H1 (cell line): ENCODE results near the gene STX18. TPM values are rescaled to one million over a fixed set of nuclear protein-coding genes. Genes with fewer than 3 reads are reported as not detected.

Source experiments
- CTCF ChIA-PET: fragments of 300-600 bp; sonication (Branson Sonifier 250); formaldehyde crosslinking; loops from one replicate; lab custom pipeline; 2021; ENCODE audit not compliant: partially characterized antibody; lab: Charles Lee
- POLR2A ChIA-PET: fragments of 300-600 bp; sonication (Branson Sonifier 250); formaldehyde crosslinking; loops from one replicate; lab custom pipeline; 2021; ENCODE audit warnings: inconsistent platforms; ENCODE audit not compliant: partially characterized antibody; lab: Charles Lee
- DNase-seq, 2 experiments: peaks; one replicate each; pipeline versions ENCODE4 v3.0.0 to v3.0.0-alpha.2; 2010 to 2022; ENCODE audit warnings: low spot score in 2 of 2, low read depth in 1 of 2, mixed read lengths in 1 of 2
- FAIRE-seq: peaks from 2 replicates; lab custom pipeline; 2011; peaks lifted over from hg19 to GRCh38; lab: Jason Lieb, UNC
- H2AFZ ChIP-seq: 2 replicates; pipeline ENCODE4 v1.8.1; 2012; ENCODE audit warnings: low read length, inconsistent platforms
- H2AK5ac ChIP-seq: 2 replicates; pipeline ENCODE4 v1.6.1; 2013; ENCODE audit warnings: low read depth, low read length
- H2BK120ac ChIP-seq: replicated peaks from 2 replicates; pipeline ENCODE3; 2013; ENCODE audit warnings: low read depth, low read length, inconsistent platforms
- H2BK12ac ChIP-seq: 2 replicates; pipeline ENCODE4 v1.6.1; 2013; ENCODE audit warnings: low read depth, low read length
- H2BK15ac ChIP-seq: 2 replicates; pipeline ENCODE4 v1.6.1; 2013; ENCODE audit warnings: low read length
- H2BK20ac ChIP-seq: 2 replicates; pipeline ENCODE4 v1.6.1; 2013; ENCODE audit warnings: low read length
- H2BK5ac ChIP-seq: 2 replicates; pipeline ENCODE4 v1.6.1; 2013; ENCODE audit warnings: low read depth, low read length
- H3K14ac ChIP-seq: 2 replicates; pipeline ENCODE4 v1.6.1; 2013; ENCODE audit warnings: inconsistent platforms; ENCODE audit not compliant: insufficient read length
- H3K18ac ChIP-seq: 2 replicates; pipeline ENCODE4 v1.6.1; 2013; ENCODE audit warnings: low read length; ENCODE audit errors: extremely low read depth
- H3K23ac ChIP-seq: 2 replicates; pipeline ENCODE4 v1.6.1; 2013; ENCODE audit warnings: inconsistent platforms; ENCODE audit not compliant: insufficient read length
- H3K23me2 ChIP-seq: 2 replicates; pipeline ENCODE4 v1.6.1; 2013; ENCODE audit warnings: low read depth, low read length
- H3K27ac ChIP-seq: 2 replicates; pipeline ENCODE4 v1.6.1; 2011; ENCODE audit warnings: low read depth, low read length, inconsistent platforms
- H3K27me3 ChIP-seq, 4 experiments: replicated peaks in 1 of 4; 1 replicate in 1 of 4; 2 replicates in 3 of 4; pipeline versions ENCODE4 v1.6.1 to v1.8.1; 2011 to 2013; ENCODE audit warnings: low read length in 3 of 4, mild to moderate bottlenecking in 3 of 4, inconsistent platforms in 2 of 4, mixed read lengths in 2 of 4, moderate library complexity in 1 of 4; ENCODE audit not compliant: control insufficient read depth in 3 of 4, insufficient read depth in 3 of 4; ENCODE audit errors: extremely low read depth in 1 of 4
- H3K36me3 ChIP-seq, 4 experiments: 2 replicates each; pipeline versions ENCODE4 v1.6.1 to v1.8.1; 2011 to 2013; ENCODE audit warnings: mild to moderate bottlenecking in 4 of 4, low read length in 3 of 4, moderate library complexity in 2 of 4, control low read depth in 1 of 4, inconsistent platforms in 1 of 4; ENCODE audit not compliant: insufficient read depth in 4 of 4, control insufficient read depth in 2 of 4
- H3K4ac ChIP-seq: replicated peaks from 2 replicates; pipeline ENCODE3; 2013; ENCODE audit warnings: low read length, low read depth, mixed read lengths, inconsistent platforms; ENCODE audit not compliant: insufficient read length
- H3K4me1 ChIP-seq, 4 experiments: replicated peaks in 1 of 4; 1 replicate in 1 of 4; 2 replicates in 3 of 4; pipeline versions ENCODE4 v1.6.1 to v1.8.1; 2011 to 2013; ENCODE audit warnings: low read length in 3 of 4, inconsistent platforms in 2 of 4, mixed read lengths in 1 of 4; ENCODE audit not compliant: insufficient read depth in 4 of 4, control insufficient read depth in 3 of 4
- H3K4me2 ChIP-seq, 2 experiments: 2 replicates each; pipeline versions ENCODE4 v1.6.1 to v1.8.1; 2011 to 2013; ENCODE audit warnings: low read depth in 2 of 2, low read length in 2 of 2, control low read depth in 1 of 2, inconsistent platforms in 1 of 2, mild to moderate bottlenecking in 1 of 2; ENCODE audit not compliant: insufficient read depth in 1 of 2
- H3K4me3 ChIP-seq, 4 experiments: fragments of 200-600, 300-600 bp in 1 of 4; sonication (generic), shearing (Covaris generic), sonication (Bioruptor Twin) in 1 of 4; 2 replicates each; pipeline versions ENCODE4 v1.5.1 to v1.8.1; 2011 to 2016; ENCODE audit warnings: low read length in 4 of 4, low read depth in 3 of 4, control low read depth in 2 of 4, inconsistent platforms in 2 of 4, mild to moderate bottlenecking in 2 of 4, mixed read lengths in 1 of 4, moderate library complexity in 1 of 4; ENCODE audit not compliant: insufficient read depth in 2 of 4; ENCODE audit errors: extremely low read depth in 1 of 4
- H3K56ac ChIP-seq: replicated peaks from 2 replicates; pipeline ENCODE3; 2013; ENCODE audit warnings: low read depth, mild to moderate bottlenecking, mixed read lengths, low read length, inconsistent platforms; ENCODE audit not compliant: insufficient read length
- H3K79me1 ChIP-seq: 2 replicates; pipeline ENCODE4 v1.6.1; 2013; ENCODE audit warnings: low read depth, low read length, control low read depth
- H3K79me2 ChIP-seq, 2 experiments: 2 replicates each; pipeline versions ENCODE4 v1.6.1 to v1.8.1; 2012 to 2013; ENCODE audit warnings: low read length in 2 of 2, mild to moderate bottlenecking in 2 of 2, inconsistent platforms in 1 of 2; ENCODE audit not compliant: insufficient read depth in 2 of 2, control insufficient read depth in 1 of 2
- H3K9ac ChIP-seq, 4 experiments: replicated peaks in 1 of 4; 1 replicate in 1 of 4; 2 replicates in 3 of 4; pipeline versions ENCODE4 v1.6.1 to v1.8.1; 2011 to 2013; ENCODE audit warnings: low read depth in 3 of 4, low read length in 3 of 4, control low read depth in 2 of 4, mild to moderate bottlenecking in 2 of 4, moderate library complexity in 2 of 4, inconsistent platforms in 1 of 4; ENCODE audit errors: extremely low read depth in 1 of 4
- H3K9me3 ChIP-seq, 2 experiments: 2 replicates each; pipeline versions ENCODE4 v1.6.1 to v1.8.1; 2012 to 2013; ENCODE audit warnings: mild to moderate bottlenecking in 2 of 2, moderate library complexity in 2 of 2, control low read depth in 1 of 2, inconsistent platforms in 1 of 2, low read depth in 1 of 2, low read length in 1 of 2, mixed read lengths in 1 of 2; ENCODE audit not compliant: insufficient read depth in 2 of 2
- H4K20me1 ChIP-seq, 2 experiments: replicated peaks in 1 of 2; 2 replicates each; pipeline versions ENCODE3 to v1.8.1; 2011 to 2013; ENCODE audit warnings: inconsistent platforms in 2 of 2, low read length in 2 of 2, mild to moderate bottlenecking in 1 of 2; ENCODE audit not compliant: insufficient read depth in 2 of 2, control insufficient read depth in 1 of 2
- H4K5ac ChIP-seq: 2 replicates; pipeline ENCODE4 v1.6.1; 2013; ENCODE audit warnings: low read length, low read depth, mixed read lengths, inconsistent platforms; ENCODE audit not compliant: insufficient read length
- H4K8ac ChIP-seq: 2 replicates; pipeline ENCODE4 v1.8.0; 2013; ENCODE audit warnings: mild to moderate bottlenecking, moderate library complexity, low read length, inconsistent platforms; ENCODE audit not compliant: insufficient read depth; ENCODE audit errors: extremely low read depth
- H4K91ac ChIP-seq: replicated peaks from 2 replicates; pipeline ENCODE3; 2013; ENCODE audit warnings: low read length, mixed read lengths, inconsistent platforms; ENCODE audit not compliant: insufficient read length
- ATF3 ChIP-seq: IDR thresholded peaks from 2 replicates; pipeline ENCODE4 v1.6.1; 2011; ENCODE audit warnings: low read depth, mild to moderate bottlenecking, low read length; ENCODE audit not compliant: insufficient read depth
- BACH1 ChIP-seq: IDR thresholded peaks from 2 replicates; pipeline ENCODE4 v1.6.1; 2012; ENCODE audit warnings: low read length, improper control_type of control experiment
- CHD2 ChIP-seq: IDR thresholded peaks from 2 replicates; pipeline ENCODE4 v1.6.1; 2012; ENCODE audit warnings: low read length, improper control_type of control experiment
- CTBP2 ChIP-seq: IDR thresholded peaks from 2 replicates; pipeline ENCODE4 v1.7.0; 2011; ENCODE audit warnings: borderline replicate concordance, mild to moderate bottlenecking, moderate library complexity, mixed read lengths, low read length; ENCODE audit not compliant: insufficient read depth, insufficient read length
- KDM5A ChIP-seq: fragments of 200-600 bp; IDR thresholded peaks from 2 replicates; pipeline ENCODE4 v1.7.1; 2012; ENCODE audit warnings: mild to moderate bottlenecking, low read length, inconsistent platforms, mixed read lengths
- MAX ChIP-seq: IDR thresholded peaks from 2 replicates; pipeline ENCODE4 v1.6.1; 2012; ENCODE audit warnings: inconsistent platforms
- NANOG ChIP-seq: IDR thresholded peaks from 2 replicates; pipeline ENCODE4 v1.6.1; 2011; ENCODE audit warnings: low read length, low read depth, mild to moderate bottlenecking, inconsistent platforms; ENCODE audit not compliant: insufficient read depth, poor library complexity, severe bottlenecking
- POLR2A ChIP-seq, 2 experiments: IDR thresholded peaks; 1 replicate in 1 of 2; 2 replicates in 1 of 2; pipeline ENCODE4 v1.6.1; 2011; ENCODE audit warnings: low read depth in 2 of 2, low read length in 2 of 2, mild to moderate bottlenecking in 2 of 2; ENCODE audit errors: control extremely low read depth in 1 of 2
- RXRA ChIP-seq: IDR thresholded peaks from 2 replicates; pipeline ENCODE4 v1.6.1; 2011; ENCODE audit warnings: low read depth, mild to moderate bottlenecking, low read length, moderate library complexity; ENCODE audit not compliant: insufficient read depth
- SAP30 ChIP-seq: fragments of 300-600 bp; sonication (generic); IDR thresholded peaks from 2 replicates; pipeline ENCODE4 v1.7.1; 2012; ENCODE audit warnings: low read length, moderate library complexity, mild to moderate bottlenecking, inconsistent platforms; ENCODE audit not compliant: insufficient read depth, insufficient replicate concordance
- SIX5 ChIP-seq: IDR thresholded peaks from 2 replicates; pipeline ENCODE4 v1.6.1; 2011; ENCODE audit warnings: mild to moderate bottlenecking, low read depth, low read length
- TAF1 ChIP-seq: IDR thresholded peaks from 2 replicates; pipeline ENCODE4 v1.6.1; 2011; ENCODE audit warnings: mild to moderate bottlenecking, low read depth, low read length
- TCF12 ChIP-seq: IDR thresholded peaks from 2 replicates; pipeline ENCODE4 v1.6.1; 2011; ENCODE audit warnings: low read depth, mild to moderate bottlenecking, low read length
- TEAD4 ChIP-seq: IDR thresholded peaks from 2 replicates; pipeline ENCODE4 v1.6.1; 2012; ENCODE audit warnings: low read depth, low read length, inconsistent platforms, mixed read lengths
- WGBS, 2 experiments: shearing (Covaris generic) in 1 of 2; methylation state at CpG; one replicate each; pipeline versions ENCODE4 v1.1.6 to v1.1.7; 2013 to 2015; ENCODE audit warnings: low lambda C conversion rate in 2 of 2, mixed read lengths in 2 of 2, inconsistent platforms in 1 of 2, low coverage in 1 of 2, missing lambda C conversion rate in 1 of 2; ENCODE audit not compliant: insufficient replicate concordance in 2 of 2, insufficient coverage in 1 of 2, insufficient read length in 1 of 2; ENCODE audit errors: extremely low coverage in 1 of 2, missing lambda C conversion rate in 1 of 2; 5-methylcytosine and 5-hydroxymethylcytosine counted together
- polyA plus RNA-seq, 7 experiments: library from polyadenylated mRNA; depleted of rRNA in 3 of 7; stranded (reverse) in 5 of 7; unstranded in 2 of 7; fragments of >200 nt in 5 of 7; fragments of 200-250 nt in 2 of 7; gene quantifications; 1 replicate in 5 of 7; 2 replicates in 1 of 7; 4 replicates in 1 of 7; pipeline versions ENCODE4 v1.2.1 to v1.2.3, GENCODE V29; 2011 to 2013; ENCODE audit warnings: missing spikeins in 2 of 7, mixed read lengths in 2 of 7
- total RNA-seq: library from RNA; stranded (reverse); fragmentation: NEBNext Ultra II Directional; extraction: Animal tissue kit (Norgen Biotek cat#: 25700); gene quantifications from 2 replicates; pipeline ENCODE4 v1.2.1, GENCODE V29; 2021

STX18 gene
- total and polyA plus RNA-seq, 2 of the 8 experiments (the other 6 are each of a cell fraction or from before 2014, with no cell fraction given) = 14.6 to 18.3 TPM

- CTCF ChIA-PET = interaction anchor here (0.6 to 3.3 kb wide), 6 partner anchors 13 to 96 kb away, joined by 3 to 17 read pairs (median 3); no protein-coding TSS in a partner anchor
- H4K20me1 ChIP-seq = peaks cover 8 to 18% of the 10 kb centered on the region in 2 experiments
- TF ChIP-seq TEAD4 (no peak), NANOG (no peak), SAP30 (no peak), TAF1 (no peak), RXRA (no peak), CTBP2 (no peak), SIX5 (no peak), MAX (no peak), ATF3 (no peak), CHD2 (no peak), TCF12 (no peak), POLR2A (IDR thresholded peaks at IDR 0.05; ENCODE audit: control extremely low read depth in 1 of 2, low read depth in 2 of 2, low read length in 2 of 2) (no peak), BACH1 (no peak), KDM5A (no peak)
These were observed 31.0 kb upstream of the STX18 start for GRCh38 chr4:4572821-4573220.

More at GRCh38 chr4:4572821-4573220, 31.0 kb upstream of the STX18 start:
- Histone ChIP-seq H3K23me2 (peaks cover 4% of the 10 kb centered on the region; the same call in 1 of the 2 replicates), H2BK12ac (no peak overlapping the region), H2BK15ac (no peak overlapping the region), H2BK120ac (no peak overlapping the region), H3K18ac (no peak overlapping the region), H3K36me3 (peaks cover 0 to 4% (median 0%) of the 10 kb centered on the region in 4 experiments; a peak in 2 of 8 replicates), H3K27me3 (peaks cover 0 to 27% (median 16%) of the 10 kb centered on the region in 4 experiments; a peak in 6 of 7 replicates), H3K4me1 (peaks cover 4 to 7% (median 5%) of the 10 kb centered on the region in 4 experiments; a peak in 4 of 7 replicates), H4K91ac (no peak overlapping the region), H3K9ac (no peak overlapping the region), H3K56ac (no peak overlapping the region), H3K79me2 (no peaks in the 10 kb centered on the region), H3K4me3 (no peak overlapping the region), H2BK20ac (no peak overlapping the region), H3K14ac (no peak overlapping the region), H4K5ac (no peak overlapping the region), H3K27ac (no peak overlapping the region), H2AFZ (no peak overlapping the region), H3K9me3 (0 out of 4 replicates have a peak, but pooled peaks cover 0 to 7% of the 10 kb centered on the region in 2 experiments), H4K8ac (no peak overlapping the region), H3K4ac (no peak overlapping the region), H2BK5ac (no peak overlapping the region), H3K23ac (no peak overlapping the region), H2AK5ac (no peak overlapping the region), H3K79me1 (no peaks in the 10 kb centered on the region), H3K4me2 (no peak overlapping the region)
- POLR2A ChIA-PET = interaction anchor here (1.4 kb wide), 1 partner anchor 31 kb away, joined by 5 read pairs; the partner anchor contains the start of gene STX18
- 87% methylated on average over 2 of the region's 2 CpGs; no CpG with 5 or more reads in 1 of the 2 experiments for WGBS, 2 experiments
- FAIRE-seq (no peak), DNase-seq (no peak)
